ENCODE results near the gene KRT12. TPM values are rescaled to one million over a fixed set of nuclear protein-coding genes. Genes with fewer than 3 reads are reported as not detected.

Gene KRT12
- total and polyA plus RNA-seq, 3 experiments from 2014 or later, result not detected

DNA sequence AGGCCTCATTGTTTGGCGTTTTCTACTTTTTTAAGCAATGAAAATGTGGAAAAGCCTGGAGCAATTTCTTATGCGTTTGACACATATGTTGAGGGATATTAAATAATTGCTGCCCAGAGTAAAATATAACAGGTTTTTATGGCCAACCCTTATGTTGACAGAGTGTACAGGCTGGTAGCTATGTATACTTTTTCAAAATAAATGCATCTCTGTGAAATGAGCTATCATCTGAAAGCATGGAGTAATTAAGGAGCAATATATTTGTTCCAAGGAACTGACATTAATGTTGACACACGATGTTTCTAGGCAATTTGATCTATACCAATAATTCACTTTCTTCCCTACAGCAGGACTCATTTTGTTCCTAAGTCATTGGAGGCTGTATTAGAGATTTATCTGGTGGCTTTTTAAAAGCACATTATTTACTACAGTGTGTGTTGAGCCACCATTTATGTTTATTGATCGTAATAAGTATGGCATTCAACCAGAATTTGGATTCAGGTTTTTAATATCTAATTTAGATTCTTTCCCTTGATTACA is 30.0 kb upstream of the KRT12 start:
- no peaks in the 10 kb centered on the region for H3K36me3 Mint-ChIP-seq
- Histone ChIP-seq H3K36me3 (ENCODE audit: insufficient read depth, low read length) (no peaks in the 10 kb centered on the region), H3K27me3 (ENCODE audit: insufficient read depth, low read length, poor library complexity, severe bottlenecking) (peaks cover 4% of the 10 kb centered on the region), H3K4me1 (ENCODE audit: insufficient read depth, low read length) (no peaks in the 10 kb centered on the region), H3K4me3 (ENCODE audit: low read length) (no peak overlapping the region), H3K27ac (ENCODE audit: low read depth, low read length) (no peak overlapping the region), H3K9me3 (ENCODE audit: low read length) (no peaks in the 10 kb centered on the region)
- ChIA-PET POLR2A (no interaction called here), CTCF (no interaction called here)
- DNase-seq, result no peak
- no peak overlapping the region for H3K4me3 Mint-ChIP-seq
- no peak overlapping the region for H3K27ac Mint-ChIP-seq
- no peaks in the 10 kb centered on the region for H3K9me3 Mint-ChIP-seq
- H3K4me1 Mint-ChIP-seq, result no peaks in the 10 kb centered on the region
- H3K27me3 Mint-ChIP-seq, result peaks cover 16 to 61% of the 10 kb centered on the region in 2 donors

DNA sequence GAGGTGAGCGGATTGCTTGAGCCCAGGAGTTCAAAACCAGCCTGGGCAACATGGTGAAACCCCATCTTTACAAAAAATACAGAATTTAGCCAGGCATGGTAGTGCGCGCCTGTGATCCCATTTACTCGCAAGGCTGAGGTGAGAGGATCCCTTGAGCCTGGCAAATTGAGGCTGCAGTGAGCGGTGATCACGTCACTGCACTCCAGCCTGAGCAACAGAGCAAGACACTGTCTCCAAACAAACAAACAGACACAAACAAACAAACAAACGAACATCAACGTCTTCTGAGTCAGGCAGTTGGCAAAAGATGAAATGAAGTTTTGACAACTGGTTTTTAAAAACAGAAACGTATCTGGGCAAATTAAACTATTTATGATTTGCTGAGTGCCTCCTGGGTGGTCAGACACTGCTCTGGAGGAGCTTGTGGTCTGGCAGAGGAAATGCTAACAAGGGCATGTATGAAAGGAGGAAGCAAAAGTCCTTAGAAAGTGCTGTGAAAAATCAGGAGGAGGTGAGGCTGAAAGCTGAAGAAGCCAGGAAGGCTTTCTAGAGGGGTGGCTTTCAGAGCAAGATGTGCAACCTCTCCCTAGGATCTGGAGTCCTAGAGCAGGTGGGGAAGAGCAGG is 28.2 kb upstream of the KRT12 start:
- no peak overlapping the region for H3K4me3 ChIP-seq (ENCODE audit: low read length)
- POLR2A ChIA-PET, result no interaction called here
- H3K4me1 ChIP-seq (ENCODE audit: insufficient read depth, low read length), result no peaks in the 10 kb centered on the region
- no peak for DNase-seq
- H3K9me3 Mint-ChIP-seq, result no peaks in the 10 kb centered on the region
- no peak overlapping the region for H3K27ac ChIP-seq (ENCODE audit: low read depth, low read length)
- peaks cover 8% of the 10 kb centered on the region for H3K27me3 ChIP-seq (ENCODE audit: insufficient read depth, low read length, poor library complexity, severe bottlenecking)
- no peak overlapping the region for H3K27ac Mint-ChIP-seq
- CTCF ChIA-PET, result no interaction called here
- H3K27me3 Mint-ChIP-seq, result peaks cover 14 to 55% of the 10 kb centered on the region in 2 donors
- no peaks in the 10 kb centered on the region for H3K36me3 Mint-ChIP-seq
- H3K4me1 Mint-ChIP-seq, result no peaks in the 10 kb centered on the region
- H3K9me3 ChIP-seq (ENCODE audit: low read length), result no peaks in the 10 kb centered on the region
- no peaks in the 10 kb centered on the region for H3K36me3 ChIP-seq (ENCODE audit: insufficient read depth, low read length)
- H3K4me3 Mint-ChIP-seq, result no peak overlapping the region

DNA sequence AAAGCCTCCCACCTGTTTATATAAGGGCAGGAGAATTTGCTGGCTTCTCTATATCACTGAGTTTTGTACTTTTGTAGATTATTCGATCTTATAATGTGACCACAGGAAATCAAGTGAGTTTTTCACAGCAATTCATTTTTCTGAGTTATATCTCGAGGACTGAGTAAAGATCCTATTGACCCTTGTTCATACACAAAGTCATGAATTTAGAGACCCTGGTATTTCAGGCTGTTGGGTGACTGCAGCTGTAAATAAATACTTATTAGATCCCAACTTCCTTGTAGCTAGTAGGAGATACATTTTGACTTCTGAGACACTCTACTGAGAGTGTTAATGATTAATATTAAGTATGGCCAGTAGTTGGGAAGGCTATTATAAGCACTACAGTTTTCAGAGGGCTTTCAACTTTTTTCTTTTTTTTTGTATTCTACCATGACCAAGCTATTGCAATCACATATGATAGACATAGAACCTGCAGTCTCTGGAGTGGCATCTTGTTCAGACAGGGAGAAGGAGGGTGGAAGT is 21.2 kb upstream of the KRT12 start:
- Mint-ChIP-seq H3K27me3 (peaks cover 18 to 57% of the 10 kb centered on the region in 2 donors), H3K36me3 (no peaks in the 10 kb centered on the region), H3K9me3 (no peaks in the 10 kb centered on the region), H3K4me3 (no peak overlapping the region), H3K27ac (no peak overlapping the region), H3K4me1 (no peaks in the 10 kb centered on the region)
- ChIA-PET CTCF (no interaction called here), POLR2A (no interaction called here)
- no peaks in the 10 kb centered on the region for H3K36me3 ChIP-seq (ENCODE audit: insufficient read depth, low read length)
- peaks cover 13% of the 10 kb centered on the region for H3K27me3 ChIP-seq (ENCODE audit: insufficient read depth, low read length, poor library complexity, severe bottlenecking)
- DNase-seq, result no peak
- no peak overlapping the region for H3K27ac ChIP-seq (ENCODE audit: low read depth, low read length)
- H3K9me3 ChIP-seq (ENCODE audit: low read length), result no peaks in the 10 kb centered on the region
- no peak overlapping the region for H3K4me3 ChIP-seq (ENCODE audit: low read length)
- H3K4me1 ChIP-seq (ENCODE audit: insufficient read depth, low read length), result no peaks in the 10 kb centered on the region

DNA sequence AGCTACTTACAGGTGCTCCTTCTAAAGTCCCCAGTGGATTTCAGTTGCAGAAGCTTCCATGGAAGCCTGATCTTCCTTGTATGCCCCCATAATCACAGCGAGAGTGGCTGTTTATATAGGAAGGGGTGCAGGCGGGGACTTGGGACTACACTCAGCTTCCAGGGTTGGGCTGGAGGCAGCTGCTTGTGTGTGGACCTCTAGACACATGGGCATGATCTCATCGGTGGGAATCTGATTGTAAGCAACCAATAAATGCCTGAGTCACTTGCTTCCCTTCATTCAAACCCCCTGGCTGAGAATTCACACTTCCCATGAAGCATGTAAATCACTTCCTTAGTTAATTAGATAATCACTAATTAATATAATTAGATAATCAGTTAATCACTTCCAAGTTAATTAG is 19.1 kb upstream of the KRT12 start:
- Histone ChIP-seq H3K36me3 (ENCODE audit: insufficient read depth, low read length) (no peaks in the 10 kb centered on the region), H3K4me1 (ENCODE audit: insufficient read depth, low read length) (no peaks in the 10 kb centered on the region), H3K9me3 (ENCODE audit: low read length) (no peaks in the 10 kb centered on the region), H3K27me3 (ENCODE audit: insufficient read depth, low read length, poor library complexity, severe bottlenecking) (peaks cover 13% of the 10 kb centered on the region), H3K4me3 (ENCODE audit: low read length) (no peak overlapping the region), H3K27ac (ENCODE audit: low read depth, low read length) (no peak overlapping the region)
- Mint-ChIP-seq H3K4me1 (no peaks in the 10 kb centered on the region), H3K9me3 (no peaks in the 10 kb centered on the region), H3K36me3 (no peaks in the 10 kb centered on the region), H3K4me3 (no peak overlapping the region), H3K27me3 (peaks cover 16 to 52% of the 10 kb centered on the region in 2 donors), H3K27ac (no peak overlapping the region)
- POLR2A ChIA-PET, result no interaction called here
- DNase-seq, result no peak
- CTCF ChIA-PET, result no interaction called here

DNA sequence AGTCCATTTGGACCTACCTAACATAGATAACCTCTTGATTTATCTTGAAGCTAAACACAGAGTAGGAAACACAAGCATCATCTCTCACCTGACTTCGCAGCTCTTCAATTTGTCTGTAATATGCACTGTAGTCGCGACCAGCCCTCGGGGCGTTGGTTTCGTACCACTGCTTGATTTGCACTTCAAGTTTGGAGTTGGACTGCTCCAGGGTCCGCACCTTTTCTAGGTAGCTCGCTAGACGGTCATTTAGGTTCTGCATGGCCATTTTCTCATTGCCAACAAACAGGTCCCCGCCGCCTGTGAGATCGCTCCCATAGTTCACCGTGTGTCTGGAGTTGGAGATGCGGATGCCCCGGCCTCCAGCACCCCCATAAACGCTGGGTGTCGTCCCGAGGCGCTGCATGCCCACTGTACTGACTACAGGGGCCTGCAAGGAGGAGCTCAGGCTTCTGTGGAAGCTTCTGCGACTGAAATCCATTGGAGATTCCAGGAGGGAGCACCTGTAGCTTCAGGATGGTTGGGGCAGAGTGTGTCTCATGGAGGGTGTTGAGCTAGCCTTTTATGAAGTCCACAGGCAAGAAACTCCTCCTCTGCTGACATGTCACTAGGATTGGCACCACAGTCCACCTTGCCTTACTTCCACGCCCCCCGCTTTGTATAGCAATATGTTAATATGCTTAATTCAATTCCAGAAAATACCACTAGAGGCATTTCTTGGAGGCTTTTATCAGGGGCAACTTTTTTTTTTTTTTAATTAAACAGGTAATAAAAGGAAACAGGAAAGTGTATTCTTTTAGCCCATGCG is 17.9 kb upstream of the KRT12 start, which contains the start of gene KRT20:
Gene KRT20 (minus strand): TSS at position 535 of the 805 bp plus-strand sequence. CDS start 57 bp downstream, at position 478.
- H3K4me3 Mint-ChIP-seq, result no peak within 1 kb of the TSS

DNA sequence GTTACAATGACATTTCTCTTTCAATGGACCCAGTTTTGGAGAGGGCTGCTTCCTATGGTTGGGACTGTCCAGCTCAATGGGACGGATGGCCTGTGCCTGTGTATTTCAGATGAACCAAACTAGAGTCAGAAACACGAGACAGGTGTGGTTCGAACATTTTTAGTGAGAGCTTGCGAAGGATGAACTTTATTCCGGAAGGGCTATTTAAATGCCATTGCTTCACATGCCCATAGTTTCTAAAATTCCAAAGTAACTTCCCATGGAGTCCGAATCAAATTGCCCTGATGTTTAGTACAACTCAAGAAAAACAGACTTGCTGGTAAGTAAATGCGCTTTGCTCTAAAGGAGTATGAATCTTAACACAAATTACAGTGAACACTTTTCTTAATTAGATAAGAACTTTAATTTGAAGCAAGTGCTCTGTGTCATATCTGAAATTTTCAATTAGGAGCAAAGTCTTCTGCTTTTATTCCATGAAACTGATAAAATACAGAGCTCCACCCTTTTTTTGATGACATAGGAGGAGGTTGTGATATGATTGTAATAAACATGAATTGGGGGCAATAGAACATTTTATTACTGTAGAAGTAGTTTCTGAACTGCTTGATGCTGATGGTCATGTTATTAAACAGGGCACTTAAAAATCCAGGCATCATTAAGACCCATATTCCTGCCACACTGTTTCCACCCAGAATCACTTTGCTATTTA is 16.8 kb upstream of the KRT12 start:
- Mint-ChIP-seq H3K9me3 (no peaks in the 10 kb centered on the region), H3K27me3 (peaks cover 7 to 39% of the 10 kb centered on the region in 2 donors), H3K4me3 (no peak overlapping the region), H3K36me3 (no peaks in the 10 kb centered on the region), H3K4me1 (no peaks in the 10 kb centered on the region), H3K27ac (peak overlapping the region in 1 of 8 donors; percentile 36)
- Histone ChIP-seq H3K4me1 (ENCODE audit: insufficient read depth, low read length) (no peaks in the 10 kb centered on the region), H3K36me3 (ENCODE audit: insufficient read depth, low read length) (no peaks in the 10 kb centered on the region), H3K9me3 (ENCODE audit: low read length) (no peaks in the 10 kb centered on the region), H3K4me3 (ENCODE audit: low read length) (no peak overlapping the region), H3K27ac (ENCODE audit: low read depth, low read length) (no peak overlapping the region), H3K27me3 (ENCODE audit: insufficient read depth, low read length, poor library complexity, severe bottlenecking) (peaks cover 4% of the 10 kb centered on the region)
- no peak for DNase-seq
- POLR2A ChIA-PET, result no interaction called here
- CTCF ChIA-PET, result no interaction called here

More for the DNA sequence above, 17.9 kb upstream of the KRT12 start, which contains the start of gene KRT20:
- H3K9me3 ChIP-seq (ENCODE audit: low read length), result no peaks in the 10 kb centered on the region
- Mint-ChIP-seq H3K27ac (no peak within 1 kb of the TSS), H3K36me3 (no peaks in the 10 kb centered on the region), H3K9me3 (no peaks in the 10 kb centered on the region), H3K4me1 (no peaks in the 10 kb centered on the region), H3K27me3 (peaks cover 16 to 50% of the 10 kb centered on the region in 2 donors)
- H3K27me3 ChIP-seq (ENCODE audit: insufficient read depth, low read length, poor library complexity, severe bottlenecking), result peaks cover 9% of the 10 kb centered on the region
- H3K36me3 ChIP-seq (ENCODE audit: insufficient read depth, low read length), result no peaks in the 10 kb centered on the region
- DNase-seq, result no peak
- CTCF ChIA-PET, result no interaction called here
- H3K4me3 ChIP-seq (ENCODE audit: low read length), result no peak within 1 kb of the TSS
- POLR2A ChIA-PET, result no interaction called here
- no peaks in the 10 kb centered on the region for H3K4me1 ChIP-seq (ENCODE audit: insufficient read depth, low read length)
- H3K27ac ChIP-seq (ENCODE audit: low read depth, low read length), result no peak within 1 kb of the TSS

DNA sequence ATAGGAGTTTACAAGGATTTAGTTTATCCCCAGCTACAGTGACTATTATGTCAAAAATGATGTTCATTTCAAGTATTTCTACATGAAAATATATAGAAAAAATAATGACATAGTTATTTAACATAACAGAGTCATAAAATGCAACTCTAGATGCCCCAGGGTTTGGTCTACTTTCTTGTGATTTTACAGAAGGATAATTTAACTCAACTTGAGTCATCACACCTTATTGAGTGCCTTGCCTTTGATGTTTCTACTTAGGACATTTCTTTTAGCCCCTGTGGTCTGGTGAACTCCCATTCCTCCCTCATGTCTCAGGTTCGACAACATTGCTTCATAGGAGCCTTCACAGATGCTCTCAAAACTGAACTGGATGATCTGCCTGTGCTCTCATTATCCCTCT is 16.0 kb upstream of the KRT12 start:
- Histone ChIP-seq H3K4me3 (ENCODE audit: low read length) (no peak overlapping the region), H3K4me1 (ENCODE audit: insufficient read depth, low read length) (no peaks in the 10 kb centered on the region), H3K36me3 (ENCODE audit: insufficient read depth, low read length) (no peaks in the 10 kb centered on the region), H3K27me3 (ENCODE audit: insufficient read depth, low read length, poor library complexity, severe bottlenecking) (peaks cover 4% of the 10 kb centered on the region), H3K27ac (ENCODE audit: low read depth, low read length) (no peak overlapping the region), H3K9me3 (ENCODE audit: low read length) (no peaks in the 10 kb centered on the region)
- POLR2A ChIA-PET, result no interaction called here
- DNase-seq, result no peak
- Mint-ChIP-seq H3K4me3 (no peak overlapping the region), H3K27me3 (peaks cover 7 to 32% of the 10 kb centered on the region in 2 donors), H3K36me3 (no peaks in the 10 kb centered on the region), H3K4me1 (no peaks in the 10 kb centered on the region), H3K27ac (no peak overlapping the region), H3K9me3 (no peaks in the 10 kb centered on the region)
- CTCF ChIA-PET, result no interaction called here

DNA sequence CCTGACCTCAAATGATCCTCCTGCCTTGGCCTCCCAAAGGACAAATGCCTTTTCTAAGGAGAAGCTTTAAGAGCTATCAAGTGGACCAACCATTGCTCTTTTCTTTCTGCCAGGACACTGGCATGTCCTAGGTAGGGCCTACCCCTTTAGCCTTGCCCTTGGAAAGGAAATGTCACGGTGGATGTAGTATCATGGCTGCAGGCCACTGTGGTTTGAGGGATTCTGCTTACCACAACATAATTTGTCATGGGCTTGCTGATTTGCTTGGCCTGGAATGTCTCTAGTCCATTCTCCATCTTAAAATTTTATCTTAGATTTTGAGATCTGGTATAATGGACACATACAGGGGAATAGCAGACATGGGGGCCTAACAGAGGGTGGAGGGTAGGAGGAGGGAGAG is 12.0 kb upstream of the KRT12 start:
- no peaks in the 10 kb centered on the region for H3K36me3 Mint-ChIP-seq
- H3K27ac ChIP-seq (ENCODE audit: low read depth, low read length), result no peak overlapping the region
- H3K27ac Mint-ChIP-seq, result no peak overlapping the region
- no peaks in the 10 kb centered on the region for H3K27me3 ChIP-seq (ENCODE audit: insufficient read depth, low read length, poor library complexity, severe bottlenecking)
- POLR2A ChIA-PET, result no interaction called here
- no peaks in the 10 kb centered on the region for H3K4me1 ChIP-seq (ENCODE audit: insufficient read depth, low read length)
- no peak for DNase-seq
- H3K36me3 ChIP-seq (ENCODE audit: insufficient read depth, low read length), result no peaks in the 10 kb centered on the region
- no peaks in the 10 kb centered on the region for H3K9me3 Mint-ChIP-seq
- no peak overlapping the region for H3K4me3 Mint-ChIP-seq
- H3K4me1 Mint-ChIP-seq, result no peaks in the 10 kb centered on the region
- H3K4me3 ChIP-seq (ENCODE audit: low read length), result no peak overlapping the region
- CTCF ChIA-PET, result no interaction called here
- H3K9me3 ChIP-seq (ENCODE audit: low read length), result no peaks in the 10 kb centered on the region
- peaks cover 6 to 20% of the 10 kb centered on the region in 2 donors for H3K27me3 Mint-ChIP-seq
